ENCODE measurements around the gene PRND. TPM values are rescaled to one million over a fixed set of nuclear protein-coding genes. Genes with fewer than 3 reads are reported as not detected.

Gene PRND
- total RNA-seq, 1 experiment from 2014 or later: 0.04 TPM

DNA sequence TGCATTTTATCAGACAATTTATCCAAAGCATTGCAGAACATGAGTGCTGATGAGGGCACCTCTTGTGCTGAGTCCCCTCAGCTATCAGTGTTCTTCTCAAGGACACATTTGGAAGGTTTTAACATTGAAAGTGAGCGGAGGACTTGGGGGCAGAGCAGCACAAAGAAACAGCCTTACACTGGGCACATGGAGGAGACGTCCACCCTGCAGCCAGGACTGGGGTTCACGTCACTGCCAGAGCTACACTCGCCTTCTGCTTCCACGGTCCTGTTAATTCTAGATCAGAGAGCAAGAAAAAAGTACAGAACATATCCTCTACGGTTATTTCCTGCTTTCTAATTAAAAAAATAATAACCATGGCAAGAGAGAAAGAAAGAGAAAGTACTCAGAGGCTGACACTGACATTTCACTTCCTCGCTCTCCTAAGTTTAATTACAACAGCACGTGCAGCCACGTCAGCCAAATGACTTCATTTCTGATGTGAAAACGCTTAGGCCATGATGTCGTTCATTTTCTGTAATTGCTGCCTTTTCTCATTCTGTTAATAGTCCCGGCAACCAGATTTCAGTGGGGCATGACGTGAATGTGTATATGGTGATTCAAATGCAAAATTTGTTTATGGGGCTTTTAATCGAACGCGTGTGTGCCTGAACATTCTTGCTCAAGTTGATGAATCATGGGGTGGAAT is 5.1 kb downstream of the PRND start:
- Histone ChIP-seq H3T11ph (ENCODE audit: low read length) (no peak overlapping the region), H2BK20ac (ENCODE audit: low read depth, low read length, poor library complexity, severe bottlenecking) (no peak overlapping the region), H3K23ac (ENCODE audit: insufficient read length, low read depth, low read length) (no peak overlapping the region), H3K23me2 (ENCODE audit: insufficient read length, low read depth, low read length, poor library complexity, severe bottlenecking) (no peaks in the 10 kb centered on the region), H3K9me3 (ENCODE audit: control insufficient read depth, low read depth, low read length) (no peaks in the 10 kb centered on the region), H4K91ac (ENCODE audit: insufficient read length, low read depth, low read length) (no peak overlapping the region), H3K14ac (ENCODE audit: insufficient read depth, low read length) (no peak overlapping the region), H2BK120ac (ENCODE audit: low read depth, low read length, poor library complexity, severe bottlenecking) (no peak overlapping the region), H4K8ac (replicated peaks; ENCODE audit: insufficient read length, low read depth, low read length) (no peak overlapping the region), H2AFZ (ENCODE audit: low read length) (no peak overlapping the region), H4K5ac (ENCODE audit: insufficient read length, low read depth, low read length) (no peak overlapping the region), H3K79me2 (ENCODE audit: insufficient read depth, low read length) (no peaks in the 10 kb centered on the region), H3K56ac (ENCODE audit: insufficient read length, low read depth, low read length) (no peak overlapping the region), H2BK15ac (ENCODE audit: low read depth, low read length) (no peak overlapping the region), H3K27ac (ENCODE audit: insufficient read length, low read depth, low read length) (no peak overlapping the region), H3K4me1 (ENCODE audit: insufficient read depth, low read length) (no peaks in the 10 kb centered on the region), H3K4me2 (ENCODE audit: insufficient read depth, insufficient read length, low read length) (no peak overlapping the region), H3K27me3 (ENCODE audit: insufficient read depth, low read length) (no peaks in the 10 kb centered on the region), H3K9ac (ENCODE audit: extremely low read depth, insufficient read length, low read length) (no peak overlapping the region), H2AK5ac (ENCODE audit: insufficient read length, low read length) (no peak overlapping the region), H4K20me1 (ENCODE audit: control insufficient read depth, insufficient read depth, insufficient read length) (no peaks in the 10 kb centered on the region), H2BK12ac (ENCODE audit: insufficient read length, low read depth, low read length) (no peak overlapping the region), H3K4ac (ENCODE audit: low read depth, low read length) (no peak overlapping the region), H3K79me1 (ENCODE audit: insufficient read depth, low read depth, low read length, poor library complexity, severe bottlenecking) (no peaks in the 10 kb centered on the region), H2BK5ac (ENCODE audit: insufficient read length, low read length) (no peak overlapping the region), H3K18ac (ENCODE audit: insufficient read length, low read depth, low read length) (no peak overlapping the region)
- Mint-ChIP-seq H3K9me3 (no peaks in the 10 kb centered on the region), H3K4me3 (no peak overlapping the region), H3K36me3 (ENCODE audit: insufficient read depth in 1 of 3, low read depth in 3 of 3) (no peaks in the 10 kb centered on the region), H3K27ac (peak overlapping the region in 1 of 3 experiments; percentile 48; a peak in 2 of 7 replicates), H3K4me1 (peaks cover 13 to 18% of the 10 kb centered on the region in 2 experiments), H3K27me3 (ENCODE audit: low read depth) (peaks cover under 1% of the 10 kb centered on the region)
- DNase-seq: no peak
- WGBS (ENCODE audit: extremely low coverage, insufficient read length, low lambda C conversion rate): no CpG with 5 or more reads among the region's 16 CpGs
- TF ChIP-seq, protein P1, sequence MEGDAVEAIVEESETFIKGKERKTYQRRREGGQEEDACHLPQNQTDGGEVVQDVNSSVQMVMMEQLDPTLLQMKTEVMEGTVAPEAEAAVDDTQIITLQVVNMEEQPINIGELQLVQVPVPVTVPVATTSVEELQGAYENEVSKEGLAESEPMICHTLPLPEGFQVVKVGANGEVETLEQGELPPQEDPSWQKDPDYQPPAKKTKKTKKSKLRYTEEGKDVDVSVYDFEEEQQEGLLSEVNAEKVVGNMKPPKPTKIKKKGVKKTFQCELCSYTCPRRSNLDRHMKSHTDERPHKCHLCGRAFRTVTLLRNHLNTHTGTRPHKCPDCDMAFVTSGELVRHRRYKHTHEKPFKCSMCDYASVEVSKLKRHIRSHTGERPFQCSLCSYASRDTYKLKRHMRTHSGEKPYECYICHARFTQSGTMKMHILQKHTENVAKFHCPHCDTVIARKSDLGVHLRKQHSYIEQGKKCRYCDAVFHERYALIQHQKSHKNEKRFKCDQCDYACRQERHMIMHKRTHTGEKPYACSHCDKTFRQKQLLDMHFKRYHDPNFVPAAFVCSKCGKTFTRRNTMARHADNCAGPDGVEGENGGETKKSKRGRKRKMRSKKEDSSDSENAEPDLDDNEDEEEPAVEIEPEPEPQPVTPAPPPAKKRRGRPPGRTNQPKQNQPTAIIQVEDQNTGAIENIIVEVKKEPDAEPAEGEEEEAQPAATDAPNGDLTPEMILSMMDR (conservative IDR thresholded peaks at IDR 0.05): no peak
